Gastrocnemius medialis (tissue), 4 donors: ENCODE measurements around the gene SLC35B3.

Source experiments
- CTCF ChIP-seq, 5 experiments: fragments of 450-650 bp in 3 of 5; fragments of 200-600 bp in 2 of 5; sonication (generic) in 2 of 5; IDR thresholded peaks in 4 of 5; conservative IDR thresholded peaks in 1 of 5; 1 replicate in 4 of 5; 2 replicates in 1 of 5; pipeline ENCODE4 v1.5.1; 2016 to 2019; ENCODE audit warnings: antibody characterized with exemption in 5 of 5, mild to moderate bottlenecking in 3 of 5, moderate library complexity in 3 of 5
- POLR2A ChIP-seq, 2 donors: fragments of 450-650 bp; IDR thresholded peaks; one replicate each; pipeline ENCODE4 v1.6.1; 2017; ENCODE audit warnings: antibody characterized with exemption in 2 of 2, mild to moderate bottlenecking in 2 of 2, moderate library complexity in 2 of 2

GRCh38 chr6:8481727-8482126 is 46.4 kb upstream of the SLC35B3 start:
- TF ChIP-seq CTCF (IDR thresholded peaks at IDR 0.05 in 4 of 5, conservative IDR thresholded peaks at IDR 0.05 in 1 of 5) (no peak), POLR2A (IDR thresholded peaks at IDR 0.05) (no peak)
